NT2/D1 (cell line): ENCODE data around the gene KRTDAP.

Source experiments
- SUZ12 ChIP-seq: IDR thresholded peaks from 2 replicates; pipeline ENCODE4 v1.6.1; 2011; ENCODE audit not compliant: insufficient read length, insufficient read depth; ENCODE audit errors: extremely low read depth
- ZNF274 ChIP-seq: IDR thresholded peaks from 2 replicates; pipeline ENCODE4 v1.6.1; 2011; ENCODE audit warnings: mild to moderate bottlenecking, low read depth, low read length

GRCh38 chr19:35533822-35534392 is 43.6 kb upstream of the KRTDAP start:
- TF ChIP-seq SUZ12 (no peak), ZNF274 (no peak)
